Mesodermal cell (in vitro differentiated cells): ENCODE measurements around the gene TRAPPC10.

Experiments used
- H3K27ac ChIP-seq: 2 replicates; pipeline ENCODE4 v1.7.0; 2013; ENCODE audit warnings: mild to moderate bottlenecking, low read depth, low read length, moderate library complexity; ENCODE audit not compliant: severe bottlenecking
- H3K36me3 ChIP-seq: 2 replicates; pipeline ENCODE4 v1.7.1; 2013; ENCODE audit warnings: mild to moderate bottlenecking, low read length, moderate library complexity; ENCODE audit not compliant: control insufficient read depth, insufficient read depth
- H3K4me1 ChIP-seq: one replicate; pipeline ENCODE4 v1.7.1; 2013; ENCODE audit warnings: mild to moderate bottlenecking, low read length; ENCODE audit not compliant: insufficient read depth, control insufficient read depth, poor library complexity, severe bottlenecking
- H3K4me3 ChIP-seq: 2 replicates; pipeline ENCODE4 v1.7.0; 2013; ENCODE audit warnings: low read length, control low read depth, mild to moderate bottlenecking; ENCODE audit not compliant: insufficient read depth, poor library complexity, severe bottlenecking; ENCODE audit errors: extremely low read depth
- H3K9me3 ChIP-seq: 2 replicates; pipeline ENCODE4 v1.7.1; 2013; ENCODE audit warnings: mild to moderate bottlenecking, low read length, moderate library complexity; ENCODE audit not compliant: control insufficient read depth
- WGBS, 2 experiments: methylation state at CpG; one replicate each; pipeline ENCODE4 v1.1.5; 2013; ENCODE audit warnings: missing lambda C conversion rate in 2 of 2; ENCODE audit not compliant: insufficient coverage in 2 of 2; 5-methylcytosine and 5-hydroxymethylcytosine counted together

The TRAPPC10 gene

GRCh38 chr21:44038063-44038462, 26.0 kb downstream of the TRAPPC10 start:
- Histone ChIP-seq H3K27ac (no peak overlapping the region), H3K4me3 (no peak overlapping the region), H3K36me3 (peaks cover 63% of the 10 kb centered on the region), H3K9me3 (no peaks in the 10 kb centered on the region), H3K4me1 (no peaks in the 10 kb centered on the region)
- 98% methylated on average over 11 of the region's 14 CpGs for WGBS, 2 experiments

- H3K4me1 ChIP-seq = no peaks in the 10 kb centered on the region
- peaks cover 54% of the 10 kb centered on the region for H3K36me3 ChIP-seq
- no peak overlapping the region for H3K4me3 ChIP-seq
- no peak overlapping the region for H3K27ac ChIP-seq
- 92% methylated on average over 2 of the region's 5 CpGs; no CpG with 5 or more reads in 1 of the 2 experiments for WGBS, 2 experiments
- H3K9me3 ChIP-seq = no peaks in the 10 kb centered on the region
Observed at GRCh38 chr21:44039828-44040227, 27.7 kb downstream of the TRAPPC10 start.

GRCh38 chr21:44043613-44044012, 31.5 kb downstream of the TRAPPC10 start:
- no peaks in the 10 kb centered on the region for H3K4me1 ChIP-seq
- H3K36me3 ChIP-seq = peaks cover 49% of the 10 kb centered on the region
- no peak overlapping the region for H3K4me3 ChIP-seq
- no peak overlapping the region for H3K27ac ChIP-seq
- 88 to 98% methylated on average over 4 to 5 of the region's 6 CpGs for WGBS, 2 experiments
- H3K9me3 ChIP-seq = no peaks in the 10 kb centered on the region

GRCh38 chr21:44046734-44047133, 34.6 kb downstream of the TRAPPC10 start:
- H3K9me3 ChIP-seq = no peaks in the 10 kb centered on the region
- peaks cover 8% of the 10 kb centered on the region for H3K4me1 ChIP-seq
- no peak overlapping the region for H3K4me3 ChIP-seq
- WGBS, 2 experiments = 93 to 97% methylated on average over 15 to 18 of the region's 18 CpGs
- no peak overlapping the region for H3K27ac ChIP-seq
- H3K36me3 ChIP-seq = peaks cover 46% of the 10 kb centered on the region

GRCh38 chr21:44047996-44048560, 36.0 kb downstream of the TRAPPC10 start:
- Histone ChIP-seq H3K36me3 (peaks cover 60% of the 10 kb centered on the region), H3K27ac (no peak overlapping the region), H3K4me3 (no peak overlapping the region), H3K9me3 (no peaks in the 10 kb centered on the region), H3K4me1 (peaks cover 8% of the 10 kb centered on the region)
- 91 to 96% methylated on average over 7 of the region's 7 CpGs for WGBS, 2 experiments

GRCh38 chr21:44049182-44049581, 37.1 kb downstream of the TRAPPC10 start:
- Histone ChIP-seq H3K36me3 (peaks cover 58% of the 10 kb centered on the region), H3K4me1 (peaks cover 16% of the 10 kb centered on the region), H3K9me3 (no peaks in the 10 kb centered on the region), H3K27ac (no peak overlapping the region), H3K4me3 (no peak overlapping the region)
- WGBS, 2 experiments = 96 to 98% methylated on average over 5 of the region's 5 CpGs

- H3K9me3 ChIP-seq = no peaks in the 10 kb centered on the region
- H3K4me1 ChIP-seq = peaks cover 20% of the 10 kb centered on the region
- no peak overlapping the region for H3K27ac ChIP-seq
- H3K4me3 ChIP-seq = no peak overlapping the region
- WGBS, 2 experiments = 88% methylated on average over 1 to 3 of the region's 3 CpGs
- H3K36me3 ChIP-seq = peaks cover 60% of the 10 kb centered on the region
Observed at GRCh38 chr21:44049606-44050005, 37.5 kb downstream of the TRAPPC10 start.

- no peak overlapping the region for H3K27ac ChIP-seq
- peaks cover 64% of the 10 kb centered on the region for H3K36me3 ChIP-seq
- no peak overlapping the region for H3K4me3 ChIP-seq
- H3K4me1 ChIP-seq = peaks cover 27% of the 10 kb centered on the region
- WGBS, 2 experiments = 88 to 98% methylated on average over 4 of the region's 5 CpGs
- no peaks in the 10 kb centered on the region for H3K9me3 ChIP-seq
Observed at GRCh38 chr21:44050276-44050675, 38.2 kb downstream of the TRAPPC10 start.

GRCh38 chr21:44051462-44051941, 39.4 kb downstream of the TRAPPC10 start:
- Histone ChIP-seq H3K4me1 (peaks cover 28% of the 10 kb centered on the region), H3K27ac (peak overlapping the region; percentile 36), H3K9me3 (no peaks in the 10 kb centered on the region), H3K36me3 (peaks cover 64% of the 10 kb centered on the region), H3K4me3 (no peak overlapping the region)
- WGBS, 2 experiments = 87 to 91% methylated on average over 10 to 11 of the region's 11 CpGs

GRCh38 chr21:44052071-44052829, 40.1 kb downstream of the TRAPPC10 start:
- Histone ChIP-seq H3K36me3 (peaks cover 66% of the 10 kb centered on the region), H3K4me1 (peaks cover 28% of the 10 kb centered on the region), H3K4me3 (no peak overlapping the region), H3K9me3 (no peaks in the 10 kb centered on the region), H3K27ac (peak overlapping the region; percentile 36)
- WGBS, 2 experiments = 91 to 97% methylated on average over 10 of the region's 14 CpGs

GRCh38 chr21:44052830-44053226, 40.7 kb downstream of the TRAPPC10 start:
- no peak overlapping the region for H3K27ac ChIP-seq
- WGBS, 2 experiments = 92% methylated on average over 5 to 6 of the region's 6 CpGs
- no peaks in the 10 kb centered on the region for H3K9me3 ChIP-seq
- H3K36me3 ChIP-seq = peaks cover 64% of the 10 kb centered on the region
- peaks cover 28% of the 10 kb centered on the region for H3K4me1 ChIP-seq
- no peak overlapping the region for H3K4me3 ChIP-seq
